Stimulated activated CD8-positive, alpha-beta memory T cell treated with anti-CD3 and anti-CD28 coated beads, Interleukin-4, amount 100 ng/mL, for 48 hours (primary cell): Measurements from ENCODE around the gene ENKUR.
"Not testable (repeated sequence)": the region's sequence is repeated elsewhere in the genome, so short reads cannot be mapped to it uniquely, and the experiment has no call there.

Experiments used
- DNase-seq: peaks from one replicate; pipeline ENCODE4 v3.0.0-alpha.2; 2020

Gene ENKUR

DNA sequence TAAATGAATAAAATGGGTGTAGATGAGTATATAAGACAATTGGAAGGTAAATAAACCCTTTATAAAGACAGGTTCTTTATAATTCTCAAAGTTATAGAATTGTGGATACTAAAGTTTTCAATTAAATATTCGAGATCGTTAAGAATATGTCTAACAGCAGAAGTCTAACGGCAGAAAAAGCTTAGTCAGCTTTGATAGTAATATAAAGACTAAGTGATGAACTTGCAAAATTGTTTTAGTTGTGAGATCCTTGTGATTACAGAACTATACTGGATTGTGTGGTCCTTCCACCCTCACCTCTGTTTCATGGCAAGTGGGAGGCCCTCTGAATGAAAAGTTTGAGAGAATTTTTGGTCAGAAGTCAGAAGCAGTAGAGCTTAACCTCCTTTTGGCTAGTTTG, 2.7 kb upstream of the ENKUR start:
- no peak for DNase-seq

GRCh38 chr10:25017661-25018060, 1.7 kb upstream of the ENKUR start:
- no peak for DNase-seq

DNA sequence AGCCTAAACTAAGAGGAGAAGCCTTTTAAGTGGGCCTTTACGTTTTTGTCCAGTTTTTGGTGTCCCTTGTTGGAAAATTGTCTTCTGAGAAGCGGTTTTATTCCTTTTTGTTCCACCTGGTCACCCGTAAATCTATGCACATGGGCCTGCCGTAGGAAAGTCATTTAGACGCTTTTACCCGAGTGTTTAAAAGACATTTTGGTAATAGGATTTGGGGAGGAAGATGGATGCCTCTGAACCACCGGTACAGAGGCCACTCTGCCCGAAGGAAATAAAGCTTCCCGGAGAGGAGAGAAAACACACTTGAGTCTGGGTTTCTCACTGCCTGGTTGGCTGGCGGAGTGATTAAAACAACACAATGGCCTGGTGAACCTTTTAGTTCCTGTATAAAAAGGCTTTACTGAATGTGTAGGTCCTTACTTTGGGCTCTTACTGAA, 1.2 kb upstream of the ENKUR start:
- DNase-seq, result peak; percentile 43

- peak; percentile 97 for DNase-seq
Observed at GRCh38 chr10:25016376-25017153, 607 bp upstream of the ENKUR start, which contains the start of gene THNSL1. Gene THNSL1 (plus strand): TSS chr10:25016612. CDS start chr10:25023224, 6,612 bp downstream.

- DNase-seq, result no peak
Observed at GRCh38 chr10:25014579-25014978, 1.4 kb downstream of the ENKUR start.

DNA sequence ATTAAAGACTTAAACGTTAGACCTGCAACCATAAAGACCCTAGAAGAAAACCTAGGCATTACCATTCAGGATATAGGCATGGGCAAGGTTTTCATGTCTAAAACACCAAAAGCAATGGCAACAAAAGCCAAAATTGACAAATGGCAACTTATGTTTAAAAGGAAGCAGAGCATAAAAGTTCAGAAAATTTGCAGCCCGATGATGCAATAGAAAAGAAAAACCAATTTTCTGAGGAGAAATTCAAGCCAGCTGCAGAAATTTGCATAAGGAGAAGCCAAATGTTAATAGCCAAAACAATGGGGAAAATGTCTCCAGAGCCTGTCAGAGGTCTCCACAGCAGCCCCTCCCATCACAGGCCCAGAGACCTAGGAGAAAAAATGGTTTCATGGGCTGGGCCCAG, 4.4 kb downstream of the ENKUR start:
- DNase-seq, result not testable (repeated sequence)

DNA sequence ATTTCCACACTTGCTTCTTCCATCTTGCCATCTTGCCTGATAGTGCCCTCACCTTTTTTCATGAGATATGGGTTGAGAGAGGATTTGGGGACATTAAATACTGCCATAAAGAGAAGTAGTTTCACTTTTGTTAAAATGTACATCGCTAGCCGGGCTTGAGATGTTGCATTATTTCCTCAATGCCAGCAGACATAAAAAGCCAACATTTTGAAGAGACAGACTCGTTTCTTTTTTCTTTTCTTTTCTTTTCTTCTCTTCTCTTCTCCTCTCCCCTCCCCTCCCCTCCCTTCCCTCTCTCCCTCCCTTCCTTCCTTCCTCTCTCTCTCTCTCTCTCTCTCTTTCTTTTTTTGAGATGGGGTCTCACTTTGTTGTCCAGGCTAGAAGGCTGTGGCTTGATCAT, 17.9 kb downstream of the ENKUR start:
- DNase-seq, result no peak

GRCh38 chr10:24995072-24995471, 20.9 kb downstream of the ENKUR start:
- DNase-seq, result no peak

- DNase-seq, result no peak
Observed at GRCh38 chr10:24993237-24993958, 22.6 kb downstream of the ENKUR start.

- no peak for DNase-seq
Observed at GRCh38 chr10:24992512-24993133, 23.3 kb downstream of the ENKUR start.

DNA sequence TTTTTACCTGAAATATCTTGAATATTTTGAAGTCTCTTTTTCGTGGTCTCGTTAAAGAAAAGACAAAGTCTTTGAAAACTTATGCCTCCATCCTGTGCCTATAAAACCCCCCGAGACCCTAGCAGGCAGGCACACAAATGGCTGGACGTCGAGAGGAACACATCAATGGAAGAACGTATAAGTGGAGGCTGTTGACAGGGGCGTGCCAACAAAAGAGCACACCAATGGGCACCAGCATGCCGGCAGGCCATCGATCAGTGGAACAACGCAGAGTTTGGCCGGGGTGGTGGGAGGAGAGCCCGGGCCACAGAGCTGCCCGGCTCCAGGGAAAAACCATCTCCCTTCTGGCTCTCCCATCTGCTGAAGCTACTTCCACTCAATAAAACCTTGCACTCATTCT, 24.7 kb downstream of the ENKUR start:
- no peak for DNase-seq

GRCh38 chr10:24989867-24990266, 26.1 kb downstream of the ENKUR start:
- no peak for DNase-seq

DNA sequence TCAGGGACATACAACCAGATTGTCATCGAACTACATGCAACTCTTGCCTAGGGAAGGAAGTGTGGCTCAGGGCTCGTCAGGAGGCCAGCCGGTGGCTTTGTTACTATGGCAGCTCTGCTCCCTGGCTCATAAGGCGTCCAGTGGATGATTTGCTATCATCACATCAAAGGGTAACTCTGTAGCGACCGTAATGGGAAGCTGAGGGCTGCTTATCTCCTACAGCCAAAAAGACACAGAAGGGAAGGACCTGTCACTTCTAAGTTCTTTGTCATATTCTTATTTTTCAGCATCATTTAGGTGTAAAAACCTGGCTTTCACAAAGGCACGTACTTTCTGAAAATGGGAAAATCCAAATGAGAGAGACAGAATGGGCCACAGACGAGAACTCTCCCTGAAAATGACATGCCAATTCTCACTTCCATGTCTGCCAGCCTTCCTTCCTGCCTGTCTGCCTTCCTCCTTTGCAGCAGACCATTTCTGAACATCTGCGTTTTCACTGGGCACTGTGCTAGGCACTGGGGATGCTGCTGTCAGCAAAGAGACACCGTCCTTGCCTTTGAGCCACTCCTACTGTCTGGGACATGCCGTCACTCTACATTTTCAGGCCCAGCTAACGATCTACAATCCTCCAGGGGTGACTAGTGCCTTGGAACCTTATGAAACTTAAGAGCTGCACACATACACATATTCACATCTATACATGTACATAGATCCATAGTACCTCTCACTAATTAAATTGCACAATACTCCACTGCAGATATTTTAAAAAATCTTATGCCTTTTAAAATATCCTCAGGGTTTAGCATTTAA, 26.9 kb downstream of the ENKUR start:
- DNase-seq, result no peak

- no peak for DNase-seq
Observed at GRCh38 chr10:24984906-24985305, 31.1 kb downstream of the ENKUR start.

GRCh38 chr10:24983946-24984345, 32.0 kb downstream of the ENKUR start:
- no peak for DNase-seq

GRCh38 chr10:24983130-24983529, 32.8 kb downstream of the ENKUR start:
- no peak for DNase-seq

- no peak for DNase-seq
Observed at GRCh38 chr10:24982319-24983112, 33.4 kb downstream of the ENKUR start.

GRCh38 chr10:24981161-24981710, 34.7 kb downstream of the ENKUR start:
- DNase-seq, result no peak

DNA sequence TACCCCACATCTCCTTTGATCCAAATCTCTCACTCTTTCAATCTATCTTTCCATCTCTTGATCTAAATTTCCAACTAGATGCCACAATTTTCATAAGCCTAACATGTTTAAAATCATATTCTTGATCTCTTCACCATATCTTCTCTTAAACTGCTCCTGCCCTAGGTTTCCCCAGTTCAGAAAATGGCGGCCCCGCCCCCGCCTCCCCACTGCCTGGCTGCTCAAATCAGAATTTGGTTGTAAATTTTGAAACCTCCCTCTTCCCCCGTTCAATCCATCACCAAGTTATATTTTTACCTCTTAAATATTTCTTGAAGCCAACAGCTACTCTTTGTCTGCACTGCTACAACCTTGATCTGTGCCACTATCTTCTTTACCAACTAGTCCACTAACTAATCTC, 36.3 kb downstream of the ENKUR start:
- DNase-seq, result no peak

DNA sequence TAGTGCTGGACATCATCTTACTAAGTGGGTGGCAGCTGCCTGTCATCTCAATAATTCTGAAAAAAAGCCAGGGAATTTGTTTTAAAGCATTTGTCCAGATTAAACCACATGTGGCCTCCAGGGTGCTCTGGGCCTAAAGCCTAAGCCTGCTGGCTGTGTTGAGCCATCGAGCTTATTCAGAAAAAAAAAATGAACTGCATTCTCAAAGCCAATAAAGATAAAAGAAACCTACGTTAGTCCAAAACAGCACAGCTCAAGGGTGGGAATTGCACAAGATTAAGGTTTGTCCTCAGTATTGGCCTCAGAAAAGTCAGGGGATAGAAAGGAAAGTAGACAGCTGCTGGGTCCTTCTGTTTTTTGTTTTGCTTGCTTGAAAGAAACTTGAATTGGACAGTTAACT, 41.0 kb downstream of the ENKUR start:
- no peak for DNase-seq

GRCh38 chr10:24973163-24973562, 42.8 kb downstream of the ENKUR start:
- DNase-seq, result no peak

DNA sequence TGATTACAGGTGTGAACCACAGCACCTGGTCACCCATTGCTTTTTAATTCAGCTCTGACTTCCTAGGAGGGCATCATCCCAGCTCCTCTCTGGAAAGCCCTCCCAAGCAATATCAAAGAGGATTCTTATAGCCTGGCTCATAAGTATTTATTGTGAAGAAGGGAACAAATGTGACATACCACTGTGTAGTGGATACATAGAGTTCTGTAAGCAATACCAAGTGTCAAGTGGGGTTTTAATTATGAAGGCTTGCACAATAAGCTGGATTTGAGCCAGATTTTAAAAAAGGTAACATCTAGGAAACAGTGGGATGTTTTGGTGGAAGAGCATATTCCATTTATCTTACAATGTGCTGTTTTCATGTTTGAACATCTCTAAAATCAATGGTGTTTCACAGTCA, 44.6 kb downstream of the ENKUR start:
- no peak for DNase-seq
